Immature natural killer cell (primary cell): ENCODE measurements around the gene TULP4. TPM values are rescaled to one million over a fixed set of nuclear protein-coding genes. Genes with fewer than 3 reads are reported as not detected.
"Not testable (repeated sequence)": the region's sequence is repeated elsewhere in the genome, so short reads cannot be mapped to it uniquely, and the experiment has no call there.

Experiments
- DNase-seq, 3 donors: peaks; one replicate each; pipeline ENCODE4 v3.0.0; 2022; ENCODE audit warnings: mixed read lengths in 1 of 3
- H3K27ac Mint-ChIP-seq, 6 donors: one replicate each; pipeline ENCODE4 v1.8.0; 2020; ENCODE audit warnings: mixed read lengths in 6 of 6, mild to moderate bottlenecking in 5 of 6, inconsistent platforms in 4 of 6, moderate library complexity in 3 of 6
- H3K27me3 Mint-ChIP-seq, 3 donors: one replicate each; pipeline ENCODE4 v1.8.0; 2020 to 2021; ENCODE audit warnings: low read depth in 3 of 3, mild to moderate bottlenecking in 3 of 3, mixed read lengths in 3 of 3, moderate library complexity in 3 of 3, inconsistent platforms in 1 of 3
- H3K36me3 Mint-ChIP-seq, 3 donors: one replicate each; pipeline ENCODE4 v1.8.0; 2020; ENCODE audit warnings: mixed read lengths in 3 of 3, inconsistent platforms in 2 of 3, mild to moderate bottlenecking in 2 of 3
- H3K4me1 Mint-ChIP-seq, 2 donors: one replicate each; pipeline ENCODE4 v1.8.0; 2020; ENCODE audit warnings: inconsistent platforms in 2 of 2, mild to moderate bottlenecking in 2 of 2, mixed read lengths in 2 of 2, moderate library complexity in 1 of 2
- H3K4me3 Mint-ChIP-seq, 5 donors: one replicate each; pipeline ENCODE4 v1.8.0; 2020; ENCODE audit warnings: mild to moderate bottlenecking in 5 of 5, mixed read lengths in 5 of 5, inconsistent platforms in 3 of 5, moderate library complexity in 3 of 5
- H3K9me3 Mint-ChIP-seq, 6 donors: one replicate each; pipeline ENCODE4 v1.8.0; 2020; ENCODE audit warnings: mild to moderate bottlenecking in 6 of 6, mixed read lengths in 6 of 6, inconsistent platforms in 4 of 6, moderate library complexity in 3 of 6
- polyA plus RNA-seq, 3 donors: library from polyadenylated mRNA; unstranded; fragments of 300-500 nt; fragmentation: Illumina TruSeq; gene quantifications; one replicate each; pipeline ENCODE4 v1.2.3, GENCODE V29; 2021

TULP4 gene
- polyA plus RNA-seq, 3 donors from 2014 or later, result 19.0 to 46.9 (median 22.2) TPM

GRCh38 chr6:158527858-158528257 lies 215.6 kb downstream of the TULP4 start:
- not testable (repeated sequence) for H3K4me1 Mint-ChIP-seq, H3K4me3 Mint-ChIP-seq, H3K27ac Mint-ChIP-seq, DNase-seq
- Mint-ChIP-seq H3K27me3 (peaks cover 8 to 31% (median 10%) of the 10 kb centered on the region in 3 donors), H3K9me3 (peaks cover under 1 to 15% (median 6%) of the 10 kb centered on the region in 6 donors), H3K36me3 (peaks cover 0 to 11% (median 4%) of the 10 kb centered on the region in 3 donors)

- H3K4me1 Mint-ChIP-seq, result no peaks in the 10 kb centered on the region
- DNase-seq, result no peak
- peaks cover 4 to 21% (median 8%) of the 10 kb centered on the region in 6 donors for H3K9me3 Mint-ChIP-seq
- H3K4me3 Mint-ChIP-seq, result no peak overlapping the region
- peaks cover 0 to 15% (median 4%) of the 10 kb centered on the region in 3 donors for H3K36me3 Mint-ChIP-seq
- no peak overlapping the region for H3K27ac Mint-ChIP-seq
- H3K27me3 Mint-ChIP-seq, result peaks cover 8 to 34% (median 12%) of the 10 kb centered on the region in 3 donors
These were observed 216.6 kb downstream of the TULP4 start for GRCh38 chr6:158528826-158529225.

GRCh38 chr6:158529629-158530028 lies 217.4 kb downstream of the TULP4 start:
- no peak overlapping the region for H3K4me3 Mint-ChIP-seq
- H3K27ac Mint-ChIP-seq, result no peak overlapping the region
- no peak for DNase-seq
- peaks cover 10 to 38% (median 12%) of the 10 kb centered on the region in 3 donors for H3K27me3 Mint-ChIP-seq
- H3K4me1 Mint-ChIP-seq, result no peaks in the 10 kb centered on the region
- peaks cover 4 to 21% (median 8%) of the 10 kb centered on the region in 6 donors for H3K9me3 Mint-ChIP-seq
- peaks cover 0 to 15% (median 4%) of the 10 kb centered on the region in 3 donors for H3K36me3 Mint-ChIP-seq

- H3K4me3 Mint-ChIP-seq, result no peak overlapping the region
- no peak for DNase-seq
- peaks cover 4 to 21% (median 10%) of the 10 kb centered on the region in 6 donors for H3K9me3 Mint-ChIP-seq
- peaks cover 0 to 15% (median 4%) of the 10 kb centered on the region in 3 donors for H3K36me3 Mint-ChIP-seq
- H3K4me1 Mint-ChIP-seq, result peaks cover 0 to 5% of the 10 kb centered on the region in 2 donors
- H3K27ac Mint-ChIP-seq, result no peak overlapping the region
- H3K27me3 Mint-ChIP-seq, result peaks cover 14 to 42% (median 20%) of the 10 kb centered on the region in 3 donors
These were observed 219.3 kb downstream of the TULP4 start for GRCh38 chr6:158531566-158531965.

GRCh38 chr6:158531970-158532369 lies 219.7 kb downstream of the TULP4 start:
- H3K9me3 Mint-ChIP-seq, result peaks cover 3 to 21% (median 9%) of the 10 kb centered on the region in 6 donors
- no peak for DNase-seq
- no peak overlapping the region for H3K4me3 Mint-ChIP-seq
- peaks cover 0 to 5% of the 10 kb centered on the region in 2 donors for H3K4me1 Mint-ChIP-seq
- peaks cover 14 to 42% (median 20%) of the 10 kb centered on the region in 3 donors for H3K27me3 Mint-ChIP-seq
- H3K36me3 Mint-ChIP-seq, result peaks cover 0 to 15% (median 4%) of the 10 kb centered on the region in 3 donors
- H3K27ac Mint-ChIP-seq, result no peak overlapping the region

GRCh38 chr6:158536084-158536890 lies 224.0 kb downstream of the TULP4 start:
- Mint-ChIP-seq H3K4me3 (peak overlapping the region; percentile 64 to 77 (median 70)), H3K27ac (no peak overlapping the region), H3K9me3 (peaks cover 0 to 13% (median 5%) of the 10 kb centered on the region in 6 donors), H3K36me3 (peaks cover 0 to 8% (median 4%) of the 10 kb centered on the region in 3 donors), H3K4me1 (peaks cover 0 to 10% of the 10 kb centered on the region in 2 donors), H3K27me3 (peaks cover 24 to 55% (median 27%) of the 10 kb centered on the region in 3 donors)
- DNase-seq, result peak; percentile 70 to 78 (median 74)

GRCh38 chr6:158536891-158537798 lies 224.9 kb downstream of the TULP4 start:
- peaks cover 0 to 5% (median 4%) of the 10 kb centered on the region in 3 donors for H3K36me3 Mint-ChIP-seq
- peaks cover 26 to 53% (median 27%) of the 10 kb centered on the region in 3 donors for H3K27me3 Mint-ChIP-seq
- peaks cover 0 to 10% (median 3%) of the 10 kb centered on the region in 6 donors for H3K9me3 Mint-ChIP-seq
- DNase-seq, result no peak
- no peak overlapping the region for H3K27ac Mint-ChIP-seq
- H3K4me1 Mint-ChIP-seq, result peaks cover 0 to 10% of the 10 kb centered on the region in 2 donors
- peak overlapping the region in 3 of 5 donors; percentile 17 to 44 (median 38) for H3K4me3 Mint-ChIP-seq

GRCh38 chr6:158538741-158539140 lies 226.5 kb downstream of the TULP4 start:
- H3K4me3 Mint-ChIP-seq, result peak overlapping the region in 1 of 5 donors; percentile 13
- H3K27me3 Mint-ChIP-seq, result peaks cover 25 to 50% (median 27%) of the 10 kb centered on the region in 3 donors
- no peak overlapping the region for H3K27ac Mint-ChIP-seq
- H3K36me3 Mint-ChIP-seq, result peaks cover 0 to 5% (median 0%) of the 10 kb centered on the region in 3 donors
- DNase-seq, result no peak
- peaks cover 0 to 10% of the 10 kb centered on the region in 2 donors for H3K4me1 Mint-ChIP-seq
- H3K9me3 Mint-ChIP-seq, result peaks cover 0 to 4% (median 0%) of the 10 kb centered on the region in 6 donors

- DNase-seq, result no peak
- peaks cover 0 to 10% of the 10 kb centered on the region in 2 donors for H3K4me1 Mint-ChIP-seq
- peaks cover 25 to 43% (median 27%) of the 10 kb centered on the region in 3 donors for H3K27me3 Mint-ChIP-seq
- no peak overlapping the region for H3K4me3 Mint-ChIP-seq
- H3K9me3 Mint-ChIP-seq, result peaks cover 0 to 4% (median 0%) of the 10 kb centered on the region in 6 donors
- H3K27ac Mint-ChIP-seq, result no peak overlapping the region
- peaks cover 0 to 5% (median 0%) of the 10 kb centered on the region in 3 donors for H3K36me3 Mint-ChIP-seq
These were observed 227.1 kb downstream of the TULP4 start for GRCh38 chr6:158539413-158539812.

- H3K4me3 Mint-ChIP-seq, result no peak overlapping the region
- peaks cover 0 to 10% of the 10 kb centered on the region in 2 donors for H3K4me1 Mint-ChIP-seq
- H3K27ac Mint-ChIP-seq, result no peak overlapping the region
- peaks cover 0 to 4% (median 0%) of the 10 kb centered on the region in 6 donors for H3K9me3 Mint-ChIP-seq
- no peak for DNase-seq
- peaks cover 0 to 5% (median 0%) of the 10 kb centered on the region in 3 donors for H3K36me3 Mint-ChIP-seq
- H3K27me3 Mint-ChIP-seq, result peaks cover 23 to 40% (median 24%) of the 10 kb centered on the region in 3 donors
These were observed 227.6 kb downstream of the TULP4 start for GRCh38 chr6:158539881-158540280.

- Mint-ChIP-seq H3K9me3 (no peaks in the 10 kb centered on the region), H3K36me3 (peaks cover 0 to 5% (median 0%) of the 10 kb centered on the region in 3 donors), H3K4me3 (no peak overlapping the region), H3K4me1 (no peaks in the 10 kb centered on the region), H3K27ac (no peak overlapping the region), H3K27me3 (peaks cover 11 to 25% (median 16%) of the 10 kb centered on the region in 3 donors)
- no peak for DNase-seq
These were observed 231.4 kb downstream of the TULP4 start for GRCh38 chr6:158543606-158544185.

- Mint-ChIP-seq H3K9me3 (no peaks in the 10 kb centered on the region), H3K27ac (no peak overlapping the region)
- no peak for DNase-seq
These were observed 232.2 kb downstream of the TULP4 start for GRCh38 chr6:158544428-158544827.

More at GRCh38 chr6:158544428-158544827, 232.2 kb downstream of the TULP4 start:
- H3K4me3 Mint-ChIP-seq, result no peak overlapping the region
- peaks cover 10 to 20% (median 16%) of the 10 kb centered on the region in 3 donors for H3K27me3 Mint-ChIP-seq
- H3K4me1 Mint-ChIP-seq, result no peaks in the 10 kb centered on the region
- peaks cover 0 to 3% (median 0%) of the 10 kb centered on the region in 3 donors for H3K36me3 Mint-ChIP-seq
